Chondrocyte (in vitro differentiated cells): ENCODE results near the gene EZR. TPM values are rescaled to one million over a fixed set of nuclear protein-coding genes. Genes with fewer than 3 reads are reported as not detected.
A peak's percentile ranks its signal among the peaks of the same experiment; 100 is the strongest.
"Not testable (repeated sequence)": the region's sequence is repeated elsewhere in the genome, so short reads cannot be mapped to it uniquely, and the experiment has no call there.

ENCODE experiments used
- DNase-seq: peaks from one replicate; pipeline ENCODE4 v3.0.0; 2021; ENCODE audit warnings: mixed read lengths, low spot score
- H3K27ac Mint-ChIP-seq: one replicate; pipeline ENCODE4 v1.8.0; 2021; ENCODE audit warnings: mild to moderate bottlenecking, moderate library complexity, mixed read lengths; ENCODE audit not compliant: unreplicated experiment
- H3K27me3 Mint-ChIP-seq: 2 replicates; pipeline ENCODE4 v1.8.0; 2021; ENCODE audit warnings: low read depth, mixed read lengths
- H3K36me3 Mint-ChIP-seq: 2 replicates; pipeline ENCODE4 v1.8.0; 2021; ENCODE audit warnings: low read depth, mixed read lengths
- H3K4me1 Mint-ChIP-seq: 2 replicates; pipeline ENCODE4 v1.8.0; 2021; ENCODE audit warnings: low read depth, mild to moderate bottlenecking, mixed read lengths
- H3K4me3 Mint-ChIP-seq: one replicate; pipeline ENCODE4 v1.8.0; 2021; ENCODE audit warnings: mild to moderate bottlenecking, moderate library complexity, mixed read lengths; ENCODE audit not compliant: unreplicated experiment
- H3K9me3 Mint-ChIP-seq: 2 replicates; pipeline ENCODE4 v1.8.0; 2021; ENCODE audit warnings: low read depth, mixed read lengths
- total RNA-seq: library from RNA; stranded (reverse); gene quantifications from 3 replicates; pipeline ENCODE4 v1.2.1, GENCODE V29; 2021
- TF ChIP-seq, protein P1 (sequence below): fragments of 200-600 bp; sonication (generic); IDR thresholded peaks from 2 replicates; pipeline ENCODE4 v1.5.0; 2021; ENCODE audit warnings: antibody characterized with exemption, mild to moderate bottlenecking, moderate library complexity

EZR gene
- total RNA-seq, 1 donor from 2014 or later: 71.5 TPM

DNA sequence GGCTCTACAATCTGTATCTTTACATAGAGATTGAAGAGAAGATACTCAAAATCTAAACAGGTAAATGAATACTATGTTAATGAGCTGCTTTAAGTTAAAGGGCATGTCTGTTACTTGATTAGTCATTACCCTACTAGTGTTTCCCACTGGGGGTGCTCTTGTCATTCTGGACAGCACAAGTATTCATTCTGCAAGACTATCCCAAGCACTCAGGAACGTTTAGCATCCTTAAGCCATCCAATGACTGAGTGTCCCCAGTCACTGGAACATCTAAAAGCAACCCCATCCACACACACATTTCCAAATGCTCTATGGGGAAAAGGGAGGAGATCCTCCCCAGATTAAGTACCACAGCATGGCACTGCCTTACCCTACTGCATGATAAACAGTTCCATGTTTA is 25.7 kb downstream of the EZR start:
- DNase-seq: no peak
- Mint-ChIP-seq H3K4me1 (peaks cover 31% of the 10 kb centered on the region), H3K36me3 (no peaks in the 10 kb centered on the region), H3K27me3 (no peaks in the 10 kb centered on the region), H3K4me3 (no peak overlapping the region), H3K9me3 (no peaks in the 10 kb centered on the region), H3K27ac (no peak overlapping the region)
- TF ChIP-seq, protein P1, sequence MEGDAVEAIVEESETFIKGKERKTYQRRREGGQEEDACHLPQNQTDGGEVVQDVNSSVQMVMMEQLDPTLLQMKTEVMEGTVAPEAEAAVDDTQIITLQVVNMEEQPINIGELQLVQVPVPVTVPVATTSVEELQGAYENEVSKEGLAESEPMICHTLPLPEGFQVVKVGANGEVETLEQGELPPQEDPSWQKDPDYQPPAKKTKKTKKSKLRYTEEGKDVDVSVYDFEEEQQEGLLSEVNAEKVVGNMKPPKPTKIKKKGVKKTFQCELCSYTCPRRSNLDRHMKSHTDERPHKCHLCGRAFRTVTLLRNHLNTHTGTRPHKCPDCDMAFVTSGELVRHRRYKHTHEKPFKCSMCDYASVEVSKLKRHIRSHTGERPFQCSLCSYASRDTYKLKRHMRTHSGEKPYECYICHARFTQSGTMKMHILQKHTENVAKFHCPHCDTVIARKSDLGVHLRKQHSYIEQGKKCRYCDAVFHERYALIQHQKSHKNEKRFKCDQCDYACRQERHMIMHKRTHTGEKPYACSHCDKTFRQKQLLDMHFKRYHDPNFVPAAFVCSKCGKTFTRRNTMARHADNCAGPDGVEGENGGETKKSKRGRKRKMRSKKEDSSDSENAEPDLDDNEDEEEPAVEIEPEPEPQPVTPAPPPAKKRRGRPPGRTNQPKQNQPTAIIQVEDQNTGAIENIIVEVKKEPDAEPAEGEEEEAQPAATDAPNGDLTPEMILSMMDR: peak; percentile 68

DNA sequence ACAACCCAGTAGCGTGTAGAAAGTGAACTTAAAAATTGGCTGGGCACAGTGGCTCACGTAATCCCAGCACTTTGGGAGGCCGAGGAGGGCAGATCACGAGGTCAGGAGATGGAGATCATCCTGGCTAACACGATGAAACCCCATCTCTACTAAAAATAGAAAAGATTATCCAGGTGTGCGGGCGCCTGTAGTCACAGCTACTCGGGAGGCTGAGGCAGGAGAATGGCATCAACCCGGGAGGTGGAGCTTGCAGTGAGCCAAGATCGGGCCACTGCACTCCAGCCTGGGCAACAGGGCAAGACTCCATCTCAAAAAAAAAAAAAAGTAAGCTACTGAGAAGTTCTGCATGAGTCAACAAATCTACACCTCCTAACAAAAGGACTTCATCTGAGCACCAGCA is 26.7 kb downstream of the EZR start:
- not testable (repeated sequence) for H3K27me3 Mint-ChIP-seq, H3K36me3 Mint-ChIP-seq, H3K27ac Mint-ChIP-seq, DNase-seq, H3K4me3 Mint-ChIP-seq, H3K9me3 Mint-ChIP-seq
- H3K4me1 Mint-ChIP-seq: peaks cover 22% of the 10 kb centered on the region

DNA sequence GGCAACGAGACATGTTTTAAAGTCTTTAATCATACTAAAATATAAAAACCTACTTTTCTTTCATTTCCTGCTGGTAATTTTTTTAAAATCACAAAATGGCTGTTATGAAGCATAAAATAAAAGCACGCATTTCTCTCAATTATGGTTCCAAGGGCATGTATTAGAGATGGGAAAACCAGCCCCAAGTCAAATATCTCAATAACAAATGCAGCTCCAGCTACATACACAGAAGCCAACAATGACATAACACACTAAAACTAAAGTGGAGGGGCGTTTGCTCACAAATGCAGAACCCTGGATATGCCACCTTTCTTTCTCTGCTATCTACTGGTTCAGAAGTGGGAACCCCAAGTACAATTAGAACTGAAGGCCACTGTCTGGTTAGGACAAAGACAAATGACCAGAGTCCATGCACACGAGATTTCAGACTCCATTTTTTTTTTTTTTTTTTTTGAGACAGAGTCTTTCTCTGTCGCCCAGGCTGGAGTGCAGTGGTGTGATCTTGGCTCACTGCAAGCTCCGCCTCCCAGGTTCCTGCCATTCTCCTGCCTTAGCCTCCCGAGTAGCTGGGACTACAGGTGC is 27.8 kb downstream of the EZR start:
- TF ChIP-seq, protein P1: no peak
- H3K4me1 Mint-ChIP-seq: peaks cover 14% of the 10 kb centered on the region
- H3K9me3 Mint-ChIP-seq: no peaks in the 10 kb centered on the region
- DNase-seq: no peak
- peaks cover 10% of the 10 kb centered on the region for H3K36me3 Mint-ChIP-seq
- no peak overlapping the region for H3K27ac Mint-ChIP-seq
- no peak overlapping the region for H3K4me3 Mint-ChIP-seq
- H3K27me3 Mint-ChIP-seq: no peaks in the 10 kb centered on the region

DNA sequence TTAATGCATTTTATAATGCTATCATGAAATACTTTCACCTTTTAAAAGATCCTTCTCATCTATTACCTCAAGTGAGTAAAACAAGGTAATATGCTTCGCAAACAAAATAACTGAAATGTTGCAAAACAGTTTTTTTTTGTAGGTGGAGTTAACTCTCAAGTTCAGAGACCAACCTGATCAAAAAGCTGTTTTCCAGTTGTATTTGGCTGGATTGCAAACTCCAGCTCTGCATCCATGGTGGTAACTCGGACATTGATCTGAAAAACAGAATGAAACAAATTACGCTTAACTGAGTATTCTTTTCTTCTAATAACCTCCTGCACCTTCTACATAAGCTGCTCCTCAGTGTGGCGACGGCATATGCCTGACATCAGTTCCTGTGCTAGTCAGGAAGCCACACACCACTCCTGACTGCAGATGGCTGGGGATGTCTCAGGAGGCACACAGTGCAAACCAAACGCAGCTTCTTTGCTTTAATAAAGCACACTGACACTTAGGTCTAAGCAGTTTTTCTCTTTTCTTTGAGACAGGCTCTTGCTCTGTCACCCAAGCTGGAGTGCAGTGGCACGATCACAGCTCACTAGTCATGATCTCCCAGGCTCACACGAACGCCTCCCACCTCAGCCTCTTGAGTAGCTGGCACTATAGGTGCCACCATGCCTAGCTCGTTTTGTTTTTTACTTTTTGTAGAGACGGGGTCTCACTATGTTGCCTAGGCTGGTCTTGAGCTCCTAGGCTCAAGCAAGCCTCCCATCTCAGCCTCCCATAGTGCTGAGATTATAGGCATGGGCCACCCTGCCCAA is 29.9 kb downstream of the EZR start:
- DNase-seq: no peak
- no peaks in the 10 kb centered on the region for H3K27me3 Mint-ChIP-seq
- TF ChIP-seq, protein P1: no peak
- peaks cover 19% of the 10 kb centered on the region for H3K4me1 Mint-ChIP-seq
- H3K36me3 Mint-ChIP-seq: peaks cover 17% of the 10 kb centered on the region
- H3K9me3 Mint-ChIP-seq: no peaks in the 10 kb centered on the region
- H3K4me3 Mint-ChIP-seq: no peak overlapping the region
- H3K27ac Mint-ChIP-seq: no peak overlapping the region

DNA sequence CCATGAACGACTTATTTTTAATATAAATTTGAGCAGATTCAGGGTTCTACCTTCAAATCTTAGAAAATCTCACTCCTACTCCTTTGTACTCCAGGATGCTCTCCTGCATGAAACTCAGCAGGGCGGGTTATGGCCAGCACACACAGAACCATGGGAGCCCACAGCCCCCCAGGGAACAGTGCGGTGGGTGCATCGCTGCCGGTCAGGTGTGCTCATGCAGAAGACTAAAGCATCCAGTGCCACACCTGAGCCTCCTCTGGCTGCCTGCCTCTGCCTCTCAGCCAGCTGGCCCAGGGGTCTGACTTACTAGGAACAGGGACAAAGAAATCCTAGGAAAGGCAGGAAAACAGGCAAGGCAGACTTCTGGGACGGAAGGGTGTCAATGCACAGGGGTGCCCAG is 31.8 kb downstream of the EZR start:
- Mint-ChIP-seq H3K27me3 (no peaks in the 10 kb centered on the region), H3K27ac (no peak overlapping the region), H3K4me1 (peaks cover 20% of the 10 kb centered on the region), H3K9me3 (no peaks in the 10 kb centered on the region), H3K4me3 (no peak overlapping the region), H3K36me3 (peaks cover 28% of the 10 kb centered on the region)
- TF ChIP-seq, protein P1: no peak
- DNase-seq: no peak
